Fibroblast of pulmonary artery (primary cell): ENCODE data around the gene MLANA.

Source experiments
- DNase-seq: peaks from one replicate; pipeline ENCODE4 v3.0.0-alpha.2; 2010; ENCODE audit warnings: low read depth
- H3K4me3 ChIP-seq: replicated peaks from 2 replicates; pipeline ENCODE4 v1.5.1; 2011; ENCODE audit warnings: low read depth, mild to moderate bottlenecking, control low read depth, low read length, moderate library complexity
- TF ChIP-seq, protein P1 (sequence below): IDR thresholded peaks from 2 replicates; pipeline ENCODE4 v1.5.1; 2011; ENCODE audit warnings: mild to moderate bottlenecking, control low read depth, low read length, inconsistent platforms; ENCODE audit errors: missing control alignments

The MLANA gene

DNA sequence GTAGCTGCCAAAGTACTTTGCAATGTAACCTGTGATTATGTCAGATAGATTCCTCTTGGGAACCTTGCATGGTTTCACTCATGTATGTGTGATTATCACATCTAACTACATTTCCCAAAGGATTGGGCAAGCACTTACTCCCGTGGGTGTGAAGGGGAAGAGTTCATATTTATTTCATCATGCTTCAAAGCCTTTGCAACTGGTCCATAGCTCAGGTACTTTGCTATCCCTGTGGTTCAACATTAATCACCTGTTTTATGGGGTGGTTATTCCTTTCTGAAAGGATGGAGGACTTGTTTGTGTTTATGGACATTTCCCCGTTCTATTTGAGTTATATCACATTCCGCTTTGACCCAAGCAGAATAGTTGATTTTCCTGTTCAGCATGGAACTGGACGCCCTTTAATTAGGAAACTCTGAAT lies 44.2 kb upstream of the MLANA start:
- peak; percentile 48 for DNase-seq
- H3K4me3 ChIP-seq: no peak overlapping the region
- TF ChIP-seq, protein P1, sequence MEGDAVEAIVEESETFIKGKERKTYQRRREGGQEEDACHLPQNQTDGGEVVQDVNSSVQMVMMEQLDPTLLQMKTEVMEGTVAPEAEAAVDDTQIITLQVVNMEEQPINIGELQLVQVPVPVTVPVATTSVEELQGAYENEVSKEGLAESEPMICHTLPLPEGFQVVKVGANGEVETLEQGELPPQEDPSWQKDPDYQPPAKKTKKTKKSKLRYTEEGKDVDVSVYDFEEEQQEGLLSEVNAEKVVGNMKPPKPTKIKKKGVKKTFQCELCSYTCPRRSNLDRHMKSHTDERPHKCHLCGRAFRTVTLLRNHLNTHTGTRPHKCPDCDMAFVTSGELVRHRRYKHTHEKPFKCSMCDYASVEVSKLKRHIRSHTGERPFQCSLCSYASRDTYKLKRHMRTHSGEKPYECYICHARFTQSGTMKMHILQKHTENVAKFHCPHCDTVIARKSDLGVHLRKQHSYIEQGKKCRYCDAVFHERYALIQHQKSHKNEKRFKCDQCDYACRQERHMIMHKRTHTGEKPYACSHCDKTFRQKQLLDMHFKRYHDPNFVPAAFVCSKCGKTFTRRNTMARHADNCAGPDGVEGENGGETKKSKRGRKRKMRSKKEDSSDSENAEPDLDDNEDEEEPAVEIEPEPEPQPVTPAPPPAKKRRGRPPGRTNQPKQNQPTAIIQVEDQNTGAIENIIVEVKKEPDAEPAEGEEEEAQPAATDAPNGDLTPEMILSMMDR: no peak

DNA sequence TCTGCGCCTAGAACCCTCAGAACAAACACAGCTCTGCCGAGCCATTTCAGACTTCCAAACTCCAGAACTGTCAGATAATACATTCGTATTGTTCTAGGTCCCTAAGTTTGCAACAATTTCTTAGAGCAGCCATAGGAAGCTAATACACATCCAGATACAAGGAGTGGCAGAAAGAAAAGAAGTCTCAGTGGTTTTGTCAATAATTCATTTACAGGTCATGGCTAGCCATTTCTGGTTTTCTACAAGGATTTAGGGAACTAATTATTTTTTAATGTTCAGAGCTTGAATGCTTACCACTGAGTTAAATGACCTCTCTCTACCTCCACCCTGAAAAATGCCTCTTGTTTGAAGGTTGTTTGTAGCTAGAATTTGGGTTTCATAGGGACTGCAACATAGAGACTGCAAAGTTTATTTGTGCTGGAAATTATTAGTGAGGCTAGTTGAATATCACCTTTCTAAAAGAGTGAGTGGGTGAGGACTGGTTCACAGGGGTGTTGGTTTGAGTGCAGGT lies 42.3 kb upstream of the MLANA start:
- no peak for DNase-seq
- no peak overlapping the region for H3K4me3 ChIP-seq
- TF ChIP-seq, protein P1: no peak

DNA sequence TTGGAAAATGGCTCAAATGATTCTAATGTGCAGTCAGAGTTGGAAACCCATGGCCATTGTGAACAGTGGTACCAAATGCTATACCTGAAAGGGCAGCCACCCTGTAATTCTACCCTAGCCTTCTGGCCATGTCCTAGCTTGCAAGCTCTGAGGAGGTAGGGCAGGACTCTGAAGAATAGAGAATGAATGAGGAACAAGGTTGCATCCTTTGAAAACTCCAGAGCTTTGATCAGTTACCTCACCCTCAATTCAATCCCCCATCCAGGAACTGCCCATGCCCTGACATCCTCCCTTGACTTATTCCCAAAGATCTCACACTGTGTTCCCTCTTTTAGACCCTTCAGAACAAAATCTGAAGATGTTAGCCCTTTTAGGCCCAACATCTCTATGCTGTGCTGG lies 40.0 kb upstream of the MLANA start:
- TF ChIP-seq, protein P1: no peak
- no peak overlapping the region for H3K4me3 ChIP-seq
- no peak for DNase-seq

DNA sequence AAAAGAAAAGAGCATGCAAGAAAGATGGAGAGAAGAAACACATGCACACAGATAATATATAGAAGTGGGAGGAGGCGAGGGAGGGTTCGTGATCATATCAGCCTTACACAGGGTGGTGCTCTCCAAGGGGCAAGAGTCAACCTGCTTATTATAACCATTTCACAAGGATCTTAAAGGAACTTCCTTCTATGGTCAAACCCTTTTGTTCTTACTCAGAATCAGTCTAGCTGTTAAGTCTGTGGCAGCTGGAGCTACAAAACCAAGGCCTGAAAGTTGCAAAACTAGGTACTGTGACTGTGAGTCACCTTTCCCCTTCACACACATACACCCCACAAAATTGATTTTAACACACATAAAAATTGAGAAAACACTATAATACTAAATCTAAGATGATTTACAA lies 39.2 kb upstream of the MLANA start:
- H3K4me3 ChIP-seq: no peak overlapping the region
- TF ChIP-seq, protein P1: no peak
- DNase-seq: peak; percentile 90

DNA sequence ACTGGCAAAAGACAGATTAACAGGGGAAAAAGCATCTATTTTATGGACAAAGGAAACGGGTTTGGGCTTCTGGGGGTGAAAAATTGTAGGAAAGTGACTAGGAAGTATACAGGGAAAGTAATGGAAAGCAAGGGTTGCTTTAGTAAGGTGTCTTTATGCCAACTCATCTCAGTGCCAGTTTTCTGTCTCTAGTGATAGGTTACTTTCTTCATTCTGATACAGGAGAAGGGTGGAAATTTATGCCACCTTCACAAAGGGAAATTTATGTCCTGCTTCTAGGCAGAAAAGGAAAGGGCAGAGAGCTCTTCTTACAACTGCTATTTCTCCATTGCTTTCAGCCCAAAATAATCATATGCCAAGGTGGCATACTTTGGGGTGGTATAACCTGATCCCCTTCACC lies 37.7 kb upstream of the MLANA start:
- TF ChIP-seq, protein P1: no peak
- no peak overlapping the region for H3K4me3 ChIP-seq
- no peak for DNase-seq

DNA sequence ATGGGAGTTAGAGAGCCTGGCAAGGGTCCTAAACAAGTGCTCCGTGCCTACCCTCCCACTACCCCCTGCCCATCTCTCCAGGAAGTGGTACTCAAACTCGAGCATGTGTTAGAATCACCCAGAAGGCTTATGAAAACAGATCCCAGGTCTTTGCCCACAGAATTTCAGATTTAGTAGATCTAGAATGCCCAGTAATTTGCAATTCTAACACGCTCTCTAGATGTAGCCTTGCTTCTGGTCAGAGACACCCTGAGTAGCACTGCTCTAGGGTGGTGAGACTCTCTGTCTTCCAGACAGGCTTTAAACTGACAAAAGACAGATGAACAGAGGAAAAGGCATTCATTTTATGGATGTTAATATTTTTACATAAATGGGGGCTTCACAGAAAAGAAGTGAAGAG lies 37.1 kb upstream of the MLANA start:
- DNase-seq: no peak
- H3K4me3 ChIP-seq: no peak overlapping the region
- TF ChIP-seq, protein P1: no peak

DNA sequence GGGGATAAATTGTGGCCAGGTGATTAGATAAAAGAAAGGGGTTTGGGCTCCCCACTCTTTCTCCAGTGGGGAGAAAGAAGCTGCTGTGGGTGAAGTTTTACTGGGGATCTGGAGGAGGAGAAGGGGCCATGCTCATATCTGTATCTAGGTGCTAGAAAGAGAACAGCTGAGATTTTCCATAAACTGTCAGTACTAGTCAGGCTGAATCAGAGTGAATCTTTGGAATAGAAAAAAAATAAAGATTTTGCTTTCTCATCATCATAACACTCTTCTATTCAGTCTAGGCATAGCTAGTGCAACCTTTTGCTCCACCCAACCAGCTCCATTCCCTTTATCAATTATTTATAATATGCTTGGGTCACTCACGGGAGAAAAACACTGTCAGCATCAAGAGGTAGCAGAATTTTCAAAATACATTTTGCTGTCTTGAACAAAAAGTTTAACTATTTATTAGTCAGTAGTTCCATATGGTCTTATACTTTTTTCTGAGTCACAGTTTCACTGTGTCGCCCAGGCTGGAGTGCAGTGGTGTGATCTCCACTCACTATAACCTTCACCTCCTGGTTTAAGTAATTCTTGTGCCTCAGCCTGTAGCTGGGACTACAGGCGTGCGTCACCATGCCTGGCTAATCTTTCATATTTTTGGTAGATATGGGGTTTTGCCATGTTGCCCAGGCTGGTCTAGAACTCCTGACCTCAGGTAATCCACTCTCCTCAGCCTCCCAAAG lies 36.5 kb upstream of the MLANA start:
- no peak for DNase-seq
- H3K4me3 ChIP-seq: no peak overlapping the region
- TF ChIP-seq, protein P1: no peak
